Endothelial cell of umbilical vein (primary cell): ENCODE measurements around the gene PLBD1. TPM values are rescaled to one million over a fixed set of nuclear protein-coding genes. Genes with fewer than 3 reads are reported as not detected.

ENCODE experiments used
- BruUV-seq: library from RNA; stranded (reverse); fragments of 400-500 nt; replicated peaks from 2 replicates; lab custom pipeline; 2021; lab: Mats Ljungman, UMichigan
- CTCF ChIA-PET: fragments of 300-600, 350-600 bp; sonication (Branson Sonifier 250); formaldehyde crosslinking; loops from one replicate; lab custom pipeline; 2021; ENCODE audit warnings: antibody characterized with exemption, inconsistent platforms; lab: Charles Lee
- POLR2A ChIA-PET: fragments of 300-600, 350-600 bp; sonication (Branson Sonifier 250); formaldehyde crosslinking; loops from one replicate; lab custom pipeline; 2021; ENCODE audit warnings: antibody characterized with exemption, inconsistent platforms; lab: Charles Lee
- DNase-seq: peaks from one replicate; pipeline ENCODE4 v3.0.0-alpha.2; 2011; ENCODE audit warnings: low read depth, low spot score
- FAIRE-seq: peaks from 2 replicates; lab custom pipeline; 2011; peaks lifted over from hg19 to GRCh38; lab: Jason Lieb, UNC
- H2AFZ ChIP-seq: 2 replicates; pipeline ENCODE4 v1.6.0; 2012; ENCODE audit warnings: low read depth, low read length, control low read depth, inconsistent platforms
- H3K27ac ChIP-seq: 2 replicates; pipeline ENCODE4 v1.5.1; 2011; ENCODE audit warnings: low read depth, mild to moderate bottlenecking, control low read depth, low read length, moderate library complexity; ENCODE audit not compliant: insufficient read depth
- H3K27me3 ChIP-seq, 2 experiments: 2 replicates each; pipeline versions ENCODE4 v1.6.0 to v1.6.1; 2011; ENCODE audit warnings: low read length in 2 of 2, mixed read lengths in 1 of 2; ENCODE audit not compliant: control insufficient read depth in 2 of 2, insufficient read depth in 2 of 2
- H3K36me3 ChIP-seq, 2 experiments: 2 replicates in 1 of 2; 3 replicates in 1 of 2; pipeline ENCODE4 v1.5.1; 2011; ENCODE audit warnings: low read length in 2 of 2, mild to moderate bottlenecking in 1 of 2, moderate library complexity in 1 of 2; ENCODE audit not compliant: control insufficient read depth in 2 of 2, insufficient read depth in 2 of 2; ENCODE audit errors: extremely low read depth in 1 of 2
- H3K4me1 ChIP-seq: 3 replicates; pipeline ENCODE4 v1.5.1; 2011; ENCODE audit warnings: mild to moderate bottlenecking, low read length; ENCODE audit not compliant: control insufficient read depth, insufficient read depth; ENCODE audit errors: extremely low read depth
- H3K4me2 ChIP-seq: 2 replicates; pipeline ENCODE4 v1.6.1; 2011; ENCODE audit warnings: low read length, control low read depth, mixed read lengths; ENCODE audit not compliant: insufficient read depth
- H3K4me3 ChIP-seq, 3 experiments: fragments of 200-600 bp in 1 of 3; sonication (generic), shearing (Covaris generic) in 1 of 3; replicated peaks in 1 of 3; 2 replicates each; pipeline ENCODE4 v1.5.1; 2011 to 2016; ENCODE audit warnings: control low read depth in 3 of 3, low read length in 3 of 3, mild to moderate bottlenecking in 2 of 3, inconsistent platforms in 1 of 3, low read depth in 1 of 3, moderate library complexity in 1 of 3; ENCODE audit not compliant: insufficient read depth in 1 of 3
- H3K79me2 ChIP-seq: 2 replicates; pipeline ENCODE4 v1.6.0; 2012; ENCODE audit warnings: low read length, inconsistent platforms; ENCODE audit not compliant: control insufficient read depth, insufficient read depth
- H3K9ac ChIP-seq: replicated peaks from 2 replicates; pipeline ENCODE3; 2011; ENCODE audit warnings: low read length, control low read depth; ENCODE audit not compliant: insufficient read depth; ENCODE audit errors: extremely low read depth
- H3K9me1 ChIP-seq: replicated peaks from 3 replicates; pipeline ENCODE4 v1.6.0; 2011; ENCODE audit warnings: mild to moderate bottlenecking, low read length; ENCODE audit not compliant: control insufficient read depth, insufficient read depth; ENCODE audit errors: extremely low read depth
- H3K9me3 ChIP-seq: replicated peaks from 2 replicates; pipeline ENCODE4 v1.5.1; 2012; ENCODE audit warnings: low read length, inconsistent platforms; ENCODE audit not compliant: control insufficient read depth, insufficient read depth
- H4K20me1 ChIP-seq: replicated peaks from 2 replicates; pipeline ENCODE3; 2011; ENCODE audit warnings: mild to moderate bottlenecking, low read length; ENCODE audit not compliant: control insufficient read depth, insufficient read depth; ENCODE audit errors: extremely low read depth
- EZH2 ChIP-seq: IDR thresholded peaks from 2 replicates; pipeline ENCODE4 v1.6.1; 2012; ENCODE audit warnings: borderline replicate concordance, low read depth, mild to moderate bottlenecking, moderate library complexity, low read length, inconsistent platforms; ENCODE audit not compliant: severe bottlenecking
- FOS ChIP-seq: IDR thresholded peaks from 2 replicates; pipeline ENCODE4 v1.6.1; 2011; ENCODE audit warnings: mild to moderate bottlenecking, low read length, moderate library complexity, borderline replicate concordance; ENCODE audit not compliant: insufficient read depth
- GATA2 ChIP-seq: IDR thresholded peaks from 2 replicates; pipeline ENCODE4 v1.7.0; 2011; ENCODE audit warnings: low read depth, mild to moderate bottlenecking, moderate library complexity, mixed read lengths, low read length; ENCODE audit not compliant: insufficient read length, insufficient read depth
- JUN ChIP-seq: IDR thresholded peaks from 2 replicates; pipeline ENCODE4 v1.6.1; 2011; ENCODE audit warnings: borderline replicate concordance, low read depth; ENCODE audit not compliant: insufficient read length, insufficient read depth
- MYC ChIP-seq: IDR thresholded peaks from one replicate; pipeline ENCODE4 v1.6.1; 2011; ENCODE audit warnings: mild to moderate bottlenecking, low read depth, low read length
- POLR2A ChIP-seq: IDR thresholded peaks from 2 replicates; pipeline ENCODE4 v1.6.1; 2012; ENCODE audit warnings: low read depth, mild to moderate bottlenecking, control low read depth, low read length
- POLR2AphosphoS5 ChIP-seq: IDR thresholded peaks from 2 replicates; pipeline ENCODE4 v1.6.1; 2012; ENCODE audit warnings: low read depth, mild to moderate bottlenecking, control low read depth, low read length, moderate library complexity; ENCODE audit not compliant: insufficient read depth
- dilution Hi-C: fragments of 300-500 bp; cut with MboI; formaldehyde crosslinking; loops from one replicate; pipeline ENCODE4 v1.15.0; 2019; ENCODE audit warnings: low sequenced_read_pairs; ENCODE audit not compliant: extremely low pct_ligation_motif_present
- intact Hi-C: fragments of 100-400 bp; cut with micrococcal nuclease; formaldehyde crosslinking; loops from one replicate; pipeline ENCODE4 v1.10.0; 2022
- polyA plus RNA-seq, 4 experiments: library from polyadenylated mRNA; depleted of rRNA in 3 of 4; stranded (reverse) in 3 of 4; unstranded in 1 of 4; fragments of >200 nt; gene quantifications; 2 replicates each; pipeline versions ENCODE4 v1.2.1 to v1.2.3, GENCODE V29; 2011 to 2012; ENCODE audit warnings: missing spikeins in 1 of 4
- total RNA-seq: library from RNA; stranded (reverse); gene quantifications from 2 replicates; pipeline ENCODE4 v1.2.3, GENCODE V29; 2021
- TF ChIP-seq, protein P1 (sequence below): IDR thresholded peaks from 2 replicates; pipeline ENCODE4 v1.6.1; 2011; ENCODE audit not compliant: insufficient read depth, insufficient read length
- TF ChIP-seq, protein P2 (sequence below), 2 donors: IDR thresholded peaks; 1 replicate in 1 of 2; 2 replicates in 1 of 2; pipeline ENCODE4 v1.5.1; 2011; ENCODE audit warnings: low read length in 2 of 2, mild to moderate bottlenecking in 2 of 2, moderate library complexity in 2 of 2, control low read depth in 1 of 2, inconsistent platforms in 1 of 2, low read depth in 1 of 2; ENCODE audit not compliant: insufficient read depth in 1 of 2; ENCODE audit errors: extremely low read depth in 1 of 2

Gene PLBD1
- total and polyA plus RNA-seq, 2 donors (not counting 3 experiments of a cell fraction or from before 2014, with no cell fraction given): 0.04 TPM; not detected in 1

- Histone ChIP-seq H3K9ac (no peak overlapping the region), H4K20me1 (no peaks in the 10 kb centered on the region), H3K9me3 (no peaks in the 10 kb centered on the region), H3K4me1 (no peaks in the 10 kb centered on the region), H3K36me3 (no peaks in the 10 kb centered on the region), H3K9me1 (no peaks in the 10 kb centered on the region), H2AFZ (no peak overlapping the region), H3K27ac (no peak overlapping the region), H3K4me2 (no peak overlapping the region), H3K79me2 (no peaks in the 10 kb centered on the region), H3K4me3 (no peak overlapping the region), H3K27me3 (no peaks in the 10 kb centered on the region)
- no TSS peak for BruUV-seq
- POLR2A ChIA-PET: no interaction called here
- TF ChIP-seq GATA2 (no peak), EZH2 (no peak)
- dilution Hi-C loops (no loop called here), intact Hi-C loops (no loop called here)
- DNase-seq (no peak), FAIRE-seq (no peak)
- CTCF ChIA-PET: interaction anchor here (1.3 kb wide), 2 partner anchors 321 to 372 kb away, joined by 3 read pairs; no protein-coding TSS in a partner anchor
These were observed 9.2 kb downstream of the PLBD1 start for GRCh38 chr12:14558473-14558959.

GRCh38 chr12:14557966-14558365 lies 9.7 kb downstream of the PLBD1 start:
- Histone ChIP-seq H2AFZ (no peak overlapping the region), H3K79me2 (no peaks in the 10 kb centered on the region), H3K4me3 (no peak overlapping the region), H3K36me3 (no peaks in the 10 kb centered on the region), H3K9me1 (no peaks in the 10 kb centered on the region), H3K4me2 (no peak overlapping the region), H3K9me3 (no peaks in the 10 kb centered on the region), H3K4me1 (no peaks in the 10 kb centered on the region), H4K20me1 (no peaks in the 10 kb centered on the region), H3K27ac (no peak overlapping the region), H3K27me3 (no peaks in the 10 kb centered on the region), H3K9ac (no peak overlapping the region)
- TF ChIP-seq FOS (no peak), POLR2AphosphoS5 (no peak), POLR2A (no peak), MYC (no peak), JUN (no peak), EZH2 (no peak), GATA2 (no peak)
- TF ChIP-seq, protein P1, sequence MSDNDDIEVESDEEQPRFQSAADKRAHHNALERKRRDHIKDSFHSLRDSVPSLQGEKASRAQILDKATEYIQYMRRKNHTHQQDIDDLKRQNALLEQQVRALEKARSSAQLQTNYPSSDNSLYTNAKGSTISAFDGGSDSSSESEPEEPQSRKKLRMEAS: no peak
- TF ChIP-seq, protein P2, sequence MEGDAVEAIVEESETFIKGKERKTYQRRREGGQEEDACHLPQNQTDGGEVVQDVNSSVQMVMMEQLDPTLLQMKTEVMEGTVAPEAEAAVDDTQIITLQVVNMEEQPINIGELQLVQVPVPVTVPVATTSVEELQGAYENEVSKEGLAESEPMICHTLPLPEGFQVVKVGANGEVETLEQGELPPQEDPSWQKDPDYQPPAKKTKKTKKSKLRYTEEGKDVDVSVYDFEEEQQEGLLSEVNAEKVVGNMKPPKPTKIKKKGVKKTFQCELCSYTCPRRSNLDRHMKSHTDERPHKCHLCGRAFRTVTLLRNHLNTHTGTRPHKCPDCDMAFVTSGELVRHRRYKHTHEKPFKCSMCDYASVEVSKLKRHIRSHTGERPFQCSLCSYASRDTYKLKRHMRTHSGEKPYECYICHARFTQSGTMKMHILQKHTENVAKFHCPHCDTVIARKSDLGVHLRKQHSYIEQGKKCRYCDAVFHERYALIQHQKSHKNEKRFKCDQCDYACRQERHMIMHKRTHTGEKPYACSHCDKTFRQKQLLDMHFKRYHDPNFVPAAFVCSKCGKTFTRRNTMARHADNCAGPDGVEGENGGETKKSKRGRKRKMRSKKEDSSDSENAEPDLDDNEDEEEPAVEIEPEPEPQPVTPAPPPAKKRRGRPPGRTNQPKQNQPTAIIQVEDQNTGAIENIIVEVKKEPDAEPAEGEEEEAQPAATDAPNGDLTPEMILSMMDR (IDR thresholded peaks at IDR 0.05; ENCODE audit: extremely low read depth in 1 of 2, insufficient read depth in 1 of 2, low read depth in 1 of 2, low read length in 2 of 2): no peak
- CTCF ChIA-PET: no interaction called here
- intact Hi-C loops: no loop called here
- POLR2A ChIA-PET: no interaction called here
- no TSS peak for BruUV-seq
- FAIRE-seq (no peak), DNase-seq (no peak)
- dilution Hi-C loops: no loop called here
